Upper lobe of right lung (tissue), 1 donor: ENCODE results near the gene UNC13C. TPM values are rescaled to one million over a fixed set of nuclear protein-coding genes. Genes with fewer than 3 reads are reported as not detected.
A peak's percentile ranks its signal among the peaks of the same experiment; 100 is the strongest.

Experiments used
- ATAC-seq: fragments of 200-7000 bp; cut with Tn5 transposase; one replicate; pipeline ENCODE4 v1.9.1; 2020; ENCODE audit warnings: mild to moderate bottlenecking, moderate library complexity
- DNase-seq: peaks from one replicate; pipeline ENCODE4 v3.0.0-alpha.2; 2020
- H3K27ac ChIP-seq: fragments of 200-600 bp; one replicate; pipeline ENCODE4 v1.8.0; 2022
- H3K27me3 ChIP-seq: fragments of 200-600 bp; one replicate; pipeline ENCODE4 v1.8.0; 2022; ENCODE audit warnings: mild to moderate bottlenecking
- H3K36me3 ChIP-seq: fragments of 200-600 bp; one replicate; pipeline ENCODE4 v1.8.0; 2022
- H3K4me1 ChIP-seq: fragments of 200-600 bp; one replicate; pipeline ENCODE4 v1.8.0; 2022
- H3K4me3 ChIP-seq: fragments of 200-600 bp; one replicate; pipeline ENCODE4 v1.8.0; 2022; ENCODE audit warnings: mild to moderate bottlenecking
- H3K9me3 ChIP-seq: fragments of 200-600 bp; one replicate; pipeline ENCODE4 v1.8.0; 2022
- CTCF ChIP-seq: fragments of 200-600 bp; IDR thresholded peaks from one replicate; pipeline ENCODE4 v1.8.0; 2022; ENCODE audit warnings: antibody characterized with exemption
- intact Hi-C: fragments of 100-400 bp; cut with DNase I; formaldehyde crosslinking; loops from one replicate; pipeline ENCODE4 v1.11.0; 2022
- total RNA-seq: library from RNA; stranded (reverse); fragmentation: NEBNext Ultra II Directional; extraction: Animal tissue kit (Norgen Biotek cat#: 25700); gene quantifications from one replicate; pipeline ENCODE4 v1.2.1, GENCODE V29; 2021
- donor health status: DM: no; HTN: yes; CAD: no; lungs with severe emphysema.

UNC13C gene
- total RNA-seq, 1 donor from 2014 or later = 0.14 TPM

GRCh38 chr15:54618120-54618519 lies 639.9 kb downstream of the UNC13C start:
- H3K9me3 ChIP-seq = no peaks in the 10 kb centered on the region
- no peak for ATAC-seq
- no peaks in the 10 kb centered on the region for H3K27me3 ChIP-seq
- no peaks in the 10 kb centered on the region for H3K4me1 ChIP-seq
- no peak for TF ChIP-seq CTCF
- no peak overlapping the region for H3K27ac ChIP-seq
- H3K36me3 ChIP-seq = no peaks in the 10 kb centered on the region
- intact Hi-C loops = no loop called here
- no peak for DNase-seq
- no peak overlapping the region for H3K4me3 ChIP-seq

- intact Hi-C loops = no loop called here
- TF ChIP-seq CTCF = no peak
- Histone ChIP-seq H3K27me3 (no peaks in the 10 kb centered on the region), H3K27ac (no peak overlapping the region), H3K4me1 (no peaks in the 10 kb centered on the region), H3K4me3 (no peak overlapping the region), H3K36me3 (no peaks in the 10 kb centered on the region), H3K9me3 (no peaks in the 10 kb centered on the region)
- ATAC-seq (no peak), DNase-seq (no peak)
These were observed 640.9 kb downstream of the UNC13C start for GRCh38 chr15:54619180-54619579.

- H3K36me3 ChIP-seq = no peaks in the 10 kb centered on the region
- DNase-seq = no peak
- no peak overlapping the region for H3K27ac ChIP-seq
- intact Hi-C loops = no loop called here
- no peak overlapping the region for H3K4me3 ChIP-seq
- no peaks in the 10 kb centered on the region for H3K27me3 ChIP-seq
- TF ChIP-seq CTCF = no peak
- ATAC-seq = no peak
- no peaks in the 10 kb centered on the region for H3K4me1 ChIP-seq
- no peaks in the 10 kb centered on the region for H3K9me3 ChIP-seq
These were observed 642.7 kb downstream of the UNC13C start for GRCh38 chr15:54620916-54621315.

GRCh38 chr15:54636147-54636546 lies 657.9 kb downstream of the UNC13C start:
- Histone ChIP-seq H3K9me3 (no peaks in the 10 kb centered on the region), H3K27me3 (no peaks in the 10 kb centered on the region), H3K27ac (no peak overlapping the region), H3K4me3 (no peak overlapping the region), H3K36me3 (no peaks in the 10 kb centered on the region), H3K4me1 (no peaks in the 10 kb centered on the region)
- no peak for DNase-seq
- peak; percentile 28 for ATAC-seq
- intact Hi-C loops = no loop called here
- TF ChIP-seq CTCF = no peak

GRCh38 chr15:54638666-54639065 lies 660.4 kb downstream of the UNC13C start:
- Histone ChIP-seq H3K36me3 (no peaks in the 10 kb centered on the region), H3K27ac (no peak overlapping the region), H3K4me3 (no peak overlapping the region), H3K27me3 (no peaks in the 10 kb centered on the region), H3K9me3 (no peaks in the 10 kb centered on the region), H3K4me1 (no peaks in the 10 kb centered on the region)
- no peak for TF ChIP-seq CTCF
- intact Hi-C loops = no loop called here
- no peak for ATAC-seq
- no peak for DNase-seq

- H3K9me3 ChIP-seq = no peaks in the 10 kb centered on the region
- no peak for TF ChIP-seq CTCF
- no peaks in the 10 kb centered on the region for H3K27me3 ChIP-seq
- intact Hi-C loops = no loop called here
- DNase-seq (no peak), ATAC-seq (no peak)
- H3K27ac ChIP-seq = no peak overlapping the region
- no peaks in the 10 kb centered on the region for H3K36me3 ChIP-seq
- no peak overlapping the region for H3K4me3 ChIP-seq
- no peaks in the 10 kb centered on the region for H3K4me1 ChIP-seq
These were observed 662.6 kb downstream of the UNC13C start for GRCh38 chr15:54640873-54641272.
